ENCODE measurements around the gene ACAA2. TPM values are rescaled to one million over a fixed set of nuclear protein-coding genes. Genes with fewer than 3 reads are reported as not detected.

The ACAA2 gene
- total RNA-seq, 1 donor from 2014 or later = 572 TPM

- no peak for DNase-seq (ENCODE audit: low spot score)
- no peak for ATAC-seq
Measured at GRCh38 chr18:49845629-49846360, 32.5 kb upstream of the ACAA2 start.

GRCh38 chr18:49844903-49845302 lies 31.6 kb upstream of the ACAA2 start:
- peak; percentile 62 for ATAC-seq

GRCh38 chr18:49843778-49844625 lies 30.7 kb upstream of the ACAA2 start:
- DNase-seq (ENCODE audit: low spot score) (no peak), ATAC-seq (no peak)

More at GRCh38 chr18:49844903-49845302, 31.6 kb upstream of the ACAA2 start:
- no peak for DNase-seq (ENCODE audit: low spot score)

- DNase-seq (ENCODE audit: low spot score) (no peak), ATAC-seq (no peak)
Measured at GRCh38 chr18:49843131-49843530, 29.8 kb upstream of the ACAA2 start.

GRCh38 chr18:49842656-49843055 lies 29.3 kb upstream of the ACAA2 start:
- ATAC-seq (no peak), DNase-seq (ENCODE audit: low spot score) (no peak)

- DNase-seq (ENCODE audit: low spot score) (no peak), ATAC-seq (no peak)
Measured at GRCh38 chr18:49841236-49842217, 28.2 kb upstream of the ACAA2 start.

- no peak for DNase-seq (ENCODE audit: low spot score)
- no peak for ATAC-seq
Measured at GRCh38 chr18:49839012-49839411, 25.7 kb upstream of the ACAA2 start.

- ATAC-seq = peak; percentile 5
- no peak for DNase-seq (ENCODE audit: low spot score)
Measured at GRCh38 chr18:49838381-49838780, 25.0 kb upstream of the ACAA2 start.

GRCh38 chr18:49837889-49838288 lies 24.6 kb upstream of the ACAA2 start:
- DNase-seq (ENCODE audit: low spot score) = peak; percentile 85
- ATAC-seq = peak; percentile 80

GRCh38 chr18:49837316-49837835 lies 24.0 kb upstream of the ACAA2 start:
- DNase-seq (ENCODE audit: low spot score) (peak; percentile 46), ATAC-seq (peak; percentile 21)

GRCh38 chr18:49835405-49835804 lies 22.1 kb upstream of the ACAA2 start:
- ATAC-seq = no peak
- DNase-seq (ENCODE audit: low spot score) = no peak

- ATAC-seq = peak; percentile 50
- no peak for DNase-seq (ENCODE audit: low spot score)
Measured at GRCh38 chr18:49834258-49834657, 20.9 kb upstream of the ACAA2 start.

- ATAC-seq (peak; percentile 77), DNase-seq (ENCODE audit: low spot score) (peak; percentile 73)
Measured at GRCh38 chr18:49833814-49834213, 20.5 kb upstream of the ACAA2 start.

GRCh38 chr18:49832221-49832647 lies 18.9 kb upstream of the ACAA2 start:
- DNase-seq (ENCODE audit: low spot score) (no peak), ATAC-seq (peak; percentile 62)

GRCh38 chr18:49827996-49828395 lies 14.7 kb upstream of the ACAA2 start:
- DNase-seq (ENCODE audit: low spot score) (no peak), ATAC-seq (no peak)

- DNase-seq (ENCODE audit: low spot score) (no peak), ATAC-seq (no peak)
Measured at GRCh38 chr18:49819823-49820671, 6.7 kb upstream of the ACAA2 start.

GRCh38 chr18:49819071-49819662 lies 5.8 kb upstream of the ACAA2 start:
- ATAC-seq = peak; percentile 75
- DNase-seq (ENCODE audit: low spot score) = peak; percentile 80

- DNase-seq (ENCODE audit: low spot score) (no peak), ATAC-seq (no peak)
Measured at GRCh38 chr18:49817947-49818346, 4.6 kb upstream of the ACAA2 start.

GRCh38 chr18:49815927-49816326 lies 2.6 kb upstream of the ACAA2 start:
- DNase-seq (ENCODE audit: low spot score) = no peak

More at GRCh38 chr18:49815927-49816326, 2.6 kb upstream of the ACAA2 start:
- ATAC-seq = no peak
